Vagina (tissue), 2 donors: ENCODE results near the gene ATP2C2. TPM values are rescaled to one million over a fixed set of nuclear protein-coding genes. Genes with fewer than 3 reads are reported as not detected.
A peak's percentile ranks its signal among the peaks of the same experiment; 100 is the strongest.

Experiments
- DNase-seq, 2 donors: peaks; one replicate each; pipeline ENCODE4 v3.0.0-alpha.2; 2017; ENCODE audit errors: extremely low spot score in 2 of 2
- H3K27ac ChIP-seq: fragments of 200-600 bp; sonication (generic); one replicate; pipeline ENCODE4 v1.5.1; 2019
- H3K27me3 ChIP-seq: fragments of 200-600 bp; sonication (generic); one replicate; pipeline ENCODE4 v1.5.1; 2019
- H3K36me3 ChIP-seq, 2 donors: fragments of 200-600 bp; sonication (generic); one replicate each; pipeline ENCODE4 v1.5.1; 2017 to 2019
- H3K4me1 ChIP-seq: fragments of 200-600 bp; sonication (generic); one replicate; pipeline ENCODE4 v1.5.1; 2019
- H3K4me3 ChIP-seq, 2 donors: fragments of 200-600 bp; sonication (generic); 1 replicate in 1 of 2; 2 replicates in 1 of 2; pipeline ENCODE4 v1.5.1; 2016 to 2019
- H3K9me3 ChIP-seq: fragments of 200-600 bp; sonication (generic); one replicate; pipeline ENCODE4 v1.5.1; 2019
- POLR2A ChIP-seq, 2 donors: fragments of 450-650 bp; IDR thresholded peaks; one replicate each; pipeline ENCODE4 v1.6.1; 2017; ENCODE audit warnings: antibody characterized with exemption in 2 of 2, mild to moderate bottlenecking in 2 of 2, moderate library complexity in 2 of 2
- POLR2AphosphoS5 ChIP-seq, 2 donors: sonication (generic); formaldehyde crosslinking; IDR thresholded peaks; one replicate each; pipeline ENCODE4 v1.9.0; 2017; ENCODE audit warnings: antibody characterized with exemption in 2 of 2, mild to moderate bottlenecking in 2 of 2, low read depth in 1 of 2; ENCODE audit not compliant: insufficient read depth in 1 of 2
- intact Hi-C: fragments of 100-400 bp; cut with DNase I; formaldehyde crosslinking; loops from one replicate; pipeline ENCODE4 v1.15.1; 2023
- total RNA-seq: library from RNA; depleted of rRNA; stranded (reverse); fragments of >200 nt; gene quantifications from one replicate; pipeline ENCODE4 v1.2.3, GENCODE V29; 2016
- TF ChIP-seq, protein P1 (sequence below), 3 experiments: fragments of 450-650 bp in 2 of 3; fragments of 200-600 bp in 1 of 3; sonication (generic) in 1 of 3; IDR thresholded peaks; one replicate each; pipeline ENCODE4 v1.5.1; 2017 to 2019; ENCODE audit warnings: antibody characterized with exemption in 3 of 3, mild to moderate bottlenecking in 2 of 3, moderate library complexity in 2 of 3

Gene ATP2C2
- total RNA-seq, 1 donor from 2014 or later: 35.1 TPM

DNA sequence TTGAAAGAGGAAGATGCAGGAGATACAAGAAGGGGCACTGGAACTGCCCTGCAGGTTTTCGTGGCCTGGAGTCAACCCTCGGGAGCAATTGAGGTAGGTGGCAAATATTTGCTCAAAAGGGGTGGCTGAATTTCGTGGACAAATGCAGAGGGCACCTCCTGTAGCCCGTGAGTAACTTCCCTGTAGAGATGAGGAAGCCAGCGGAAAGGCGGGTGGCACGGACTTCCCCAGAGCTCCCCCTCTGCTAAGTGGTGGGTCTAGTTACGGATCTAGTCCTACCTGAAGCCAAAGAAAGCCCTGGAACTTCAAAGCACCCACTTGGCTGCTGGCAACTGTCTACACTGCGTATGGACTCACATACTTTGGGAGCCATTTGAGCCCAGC lies 1.0 kb upstream of the ATP2C2 start:
- Histone ChIP-seq H3K36me3 (no peaks in the 10 kb centered on the region), H3K9me3 (no peaks in the 10 kb centered on the region), H3K4me3 (no peak overlapping the region), H3K27ac (no peak overlapping the region), H3K27me3 (no peaks in the 10 kb centered on the region), H3K4me1 (peaks cover 8% of the 10 kb centered on the region)
- DNase-seq: no peak
- TF ChIP-seq, protein P1, sequence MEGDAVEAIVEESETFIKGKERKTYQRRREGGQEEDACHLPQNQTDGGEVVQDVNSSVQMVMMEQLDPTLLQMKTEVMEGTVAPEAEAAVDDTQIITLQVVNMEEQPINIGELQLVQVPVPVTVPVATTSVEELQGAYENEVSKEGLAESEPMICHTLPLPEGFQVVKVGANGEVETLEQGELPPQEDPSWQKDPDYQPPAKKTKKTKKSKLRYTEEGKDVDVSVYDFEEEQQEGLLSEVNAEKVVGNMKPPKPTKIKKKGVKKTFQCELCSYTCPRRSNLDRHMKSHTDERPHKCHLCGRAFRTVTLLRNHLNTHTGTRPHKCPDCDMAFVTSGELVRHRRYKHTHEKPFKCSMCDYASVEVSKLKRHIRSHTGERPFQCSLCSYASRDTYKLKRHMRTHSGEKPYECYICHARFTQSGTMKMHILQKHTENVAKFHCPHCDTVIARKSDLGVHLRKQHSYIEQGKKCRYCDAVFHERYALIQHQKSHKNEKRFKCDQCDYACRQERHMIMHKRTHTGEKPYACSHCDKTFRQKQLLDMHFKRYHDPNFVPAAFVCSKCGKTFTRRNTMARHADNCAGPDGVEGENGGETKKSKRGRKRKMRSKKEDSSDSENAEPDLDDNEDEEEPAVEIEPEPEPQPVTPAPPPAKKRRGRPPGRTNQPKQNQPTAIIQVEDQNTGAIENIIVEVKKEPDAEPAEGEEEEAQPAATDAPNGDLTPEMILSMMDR (IDR thresholded peaks at IDR 0.05): no peak
- TF ChIP-seq POLR2A (IDR thresholded peaks at IDR 0.05): no peak
- intact Hi-C loops: no loop called here

DNA sequence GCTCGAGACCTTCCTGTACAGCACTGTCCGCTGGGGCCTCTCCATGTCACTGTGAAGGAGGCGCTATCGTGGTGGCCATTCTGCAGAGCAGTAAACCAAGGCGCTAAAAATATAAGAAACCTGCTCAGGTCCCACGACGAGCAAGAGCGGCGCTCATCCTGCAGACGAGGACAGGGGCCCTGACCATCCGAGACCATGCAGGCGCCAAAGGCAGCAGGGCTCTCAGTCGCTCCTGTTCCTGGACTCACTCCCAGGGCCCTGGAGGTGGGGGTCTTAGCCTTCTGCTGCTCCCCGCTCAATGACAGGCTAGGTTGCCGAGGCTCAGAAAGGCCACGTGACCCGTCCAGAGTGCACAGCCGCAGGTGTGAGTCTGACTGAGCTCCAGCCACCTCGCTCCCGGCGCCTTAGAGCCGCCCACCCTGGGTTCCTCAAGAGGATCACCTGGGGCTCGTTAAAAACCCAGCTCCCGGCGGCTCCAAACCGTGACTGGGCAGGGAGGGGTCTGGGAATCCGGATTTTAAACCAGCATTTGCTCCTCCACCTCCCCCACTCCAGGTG lies 509 bp upstream of the ATP2C2 start:
- Histone ChIP-seq H3K4me1 (peaks cover 8% of the 10 kb centered on the region), H3K4me3 (peak overlapping the region in 1 of 2 donors; percentile 38), H3K27me3 (no peaks in the 10 kb centered on the region), H3K9me3 (no peaks in the 10 kb centered on the region), H3K36me3 (no peaks in the 10 kb centered on the region), H3K27ac (no peak overlapping the region)
- TF ChIP-seq POLR2AphosphoS5 (IDR thresholded peaks at IDR 0.05; ENCODE audit: insufficient read depth in 1 of 2, low read depth in 1 of 2) (no peak), POLR2A (IDR thresholded peaks at IDR 0.05) (no peak)
- TF ChIP-seq, protein P1 (IDR thresholded peaks at IDR 0.05): no peak
- DNase-seq: no peak
- intact Hi-C loops: no loop called here

DNA sequence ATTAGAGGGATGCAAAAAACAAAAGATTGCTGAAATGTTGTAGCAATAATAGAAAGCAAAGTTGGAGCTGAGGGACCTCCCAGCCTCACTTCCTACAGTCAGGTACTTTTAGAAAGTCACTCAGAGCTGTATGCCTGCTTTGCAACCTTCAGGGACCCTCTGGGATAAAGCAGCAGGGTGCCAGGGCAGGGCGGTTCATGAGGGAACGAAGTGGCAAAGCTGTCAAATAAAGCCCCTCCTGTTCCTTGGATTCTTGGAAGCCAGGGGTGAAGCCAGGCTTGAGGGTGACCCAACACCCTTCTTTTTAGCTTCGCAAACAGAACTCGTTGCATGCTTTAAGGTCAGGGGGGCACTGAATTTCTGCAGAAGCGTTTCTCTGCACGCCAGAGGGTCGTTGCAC lies 767 bp downstream of the ATP2C2 start:
- intact Hi-C loops: no loop called here
- Histone ChIP-seq H3K4me1 (peaks cover 8% of the 10 kb centered on the region), H3K4me3 (no peak overlapping the region), H3K9me3 (no peaks in the 10 kb centered on the region), H3K27ac (no peak overlapping the region), H3K36me3 (no peaks in the 10 kb centered on the region), H3K27me3 (no peaks in the 10 kb centered on the region)
- TF ChIP-seq POLR2AphosphoS5 (IDR thresholded peaks at IDR 0.05; ENCODE audit: insufficient read depth in 1 of 2, low read depth in 1 of 2): no peak
- TF ChIP-seq, protein P1 (IDR thresholded peaks at IDR 0.05): no peak
- TF ChIP-seq POLR2A (IDR thresholded peaks at IDR 0.05): no peak
- DNase-seq: no peak

DNA sequence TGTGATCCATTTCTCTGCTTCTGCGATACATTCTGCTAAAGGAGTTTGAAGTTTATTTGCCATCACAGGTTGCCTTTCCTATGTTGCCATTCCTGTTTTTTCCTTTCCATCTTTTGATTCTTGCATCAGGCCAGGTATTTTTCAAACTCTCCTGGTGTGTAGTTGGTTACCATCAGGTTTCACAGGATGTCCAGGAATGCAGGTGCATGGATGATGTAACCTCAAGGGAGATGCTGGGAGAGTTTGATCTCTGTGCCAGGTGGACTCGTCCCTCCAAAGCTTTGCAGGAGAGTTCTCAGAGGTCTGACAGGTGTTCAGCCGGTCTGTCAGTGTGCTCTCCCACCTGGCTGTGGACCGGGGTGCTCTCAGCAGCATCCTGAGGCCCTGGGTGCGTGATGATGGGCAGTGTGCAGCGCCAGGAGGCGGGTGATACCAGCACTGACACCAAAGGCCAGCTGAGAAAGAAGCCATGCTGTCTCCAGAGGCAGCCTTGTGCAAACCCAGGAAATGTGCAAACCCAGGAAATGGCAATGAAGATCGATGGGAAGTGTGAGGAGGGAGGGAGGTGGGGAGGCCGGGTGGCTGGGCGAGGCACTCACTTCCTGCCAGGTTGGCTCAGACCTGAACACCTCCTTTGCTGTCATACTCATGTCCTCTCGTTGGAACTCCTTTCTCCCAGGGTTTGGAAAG lies 1.7 kb downstream of the ATP2C2 start:
- H3K4me3 ChIP-seq: no peak overlapping the region
- TF ChIP-seq, protein P1 (IDR thresholded peaks at IDR 0.05): no peak
- TF ChIP-seq POLR2AphosphoS5 (IDR thresholded peaks at IDR 0.05; ENCODE audit: insufficient read depth in 1 of 2, low read depth in 1 of 2) (no peak), POLR2A (IDR thresholded peaks at IDR 0.05) (no peak)

More for the DNA sequence above, 1.7 kb downstream of the ATP2C2 start:
- Histone ChIP-seq H3K36me3 (no peaks in the 10 kb centered on the region), H3K27ac (no peak overlapping the region), H3K9me3 (no peaks in the 10 kb centered on the region), H3K27me3 (no peaks in the 10 kb centered on the region), H3K4me1 (peaks cover 8% of the 10 kb centered on the region)
- DNase-seq: no peak
- intact Hi-C loops: no loop called here
